GM23338 (cell line): ENCODE results near the gene ZFC3H1. TPM values are rescaled to one million over a fixed set of nuclear protein-coding genes. Genes with fewer than 3 reads are reported as not detected.

ENCODE experiments used
- ATAC-seq: fragments of 200-7000 bp; cut with Tn5 transposase; 3 replicates; pipeline ENCODE4 v1.9.1; 2020
- DNase-seq: peaks from one replicate; pipeline ENCODE4 v3.0.0-alpha.2; 2015; ENCODE audit warnings: low spot score
- H2AFZ ChIP-seq: fragments of 200-600 bp; sonication (generic); 2 replicates; pipeline ENCODE4 v1.8.0; 2016; ENCODE audit warnings: antibody characterized with exemption, mild to moderate bottlenecking, moderate library complexity
- H3F3A ChIP-seq: fragments of 200-600 bp; sonication (generic); replicated peaks from 2 replicates; pipeline ENCODE4 v1.8.0; 2017; ENCODE audit warnings: antibody characterized with exemption, mixed run types, low read depth
- H3K27ac ChIP-seq: fragments of 200-600 bp; sonication (generic); 2 replicates; pipeline ENCODE4 v1.6.1; 2016; ENCODE audit warnings: low read depth
- H3K27me3 ChIP-seq: fragments of 200-600 bp; sonication (generic); 2 replicates; pipeline ENCODE4 v1.8.0; 2016; ENCODE audit warnings: mild to moderate bottlenecking, mixed run types, moderate library complexity; ENCODE audit not compliant: insufficient read depth
- H3K36me3 ChIP-seq: fragments of 200-600 bp; sonication (generic); 2 replicates; pipeline ENCODE4 v1.8.0; 2016; ENCODE audit warnings: mild to moderate bottlenecking; ENCODE audit not compliant: insufficient read depth
- H3K4me1 ChIP-seq: fragments of 200-600 bp; sonication (generic); 2 replicates; pipeline ENCODE4 v1.8.0; 2016; ENCODE audit warnings: mild to moderate bottlenecking, moderate library complexity; ENCODE audit not compliant: insufficient read depth
- H3K4me2 ChIP-seq: fragments of 200-600 bp; sonication (generic); 2 replicates; pipeline ENCODE4 v1.7.1; 2017; ENCODE audit warnings: mixed run types
- H3K4me3 ChIP-seq: fragments of 200-600 bp; sonication (generic); 2 replicates; pipeline ENCODE4 v1.6.1; 2016; ENCODE audit warnings: mixed run types
- H3K79me2 ChIP-seq: fragments of 200-600 bp; sonication (generic); replicated peaks from 2 replicates; pipeline ENCODE4 v1.8.0; 2017; ENCODE audit warnings: mild to moderate bottlenecking; ENCODE audit not compliant: insufficient read depth
- H3K9me2 ChIP-seq: fragments of 200-600 bp; sonication (generic); 2 replicates; pipeline ENCODE4 v1.8.0; 2017; ENCODE audit not compliant: insufficient read depth
- H4K20me1 ChIP-seq: fragments of 200-600 bp; sonication (generic); replicated peaks from 2 replicates; pipeline ENCODE4 v1.8.0; 2017; ENCODE audit warnings: mild to moderate bottlenecking; ENCODE audit not compliant: insufficient read depth
- H3K27ac Mint-ChIP-seq: 2 replicates; pipeline ENCODE4 v1.8.0; 2020; ENCODE audit warnings: inconsistent platforms, mild to moderate bottlenecking, moderate library complexity, mixed read lengths
- H3K27me3 Mint-ChIP-seq: 3 replicates; pipeline ENCODE4 v1.8.0; 2022; ENCODE audit warnings: low read depth, mild to moderate bottlenecking, moderate library complexity, mixed read lengths, inconsistent platforms; ENCODE audit not compliant: insufficient read depth, poor library complexity
- H3K36me3 Mint-ChIP-seq: 3 replicates; pipeline ENCODE4 v1.8.0; 2021; ENCODE audit warnings: low read depth, mild to moderate bottlenecking, inconsistent platforms, moderate library complexity, mixed read lengths
- H3K4me1 Mint-ChIP-seq: 3 replicates; pipeline ENCODE4 v1.8.0; 2020; ENCODE audit warnings: mild to moderate bottlenecking, inconsistent platforms, mixed read lengths
- H3K4me3 Mint-ChIP-seq: 3 replicates; pipeline ENCODE4 v1.8.0; 2021; ENCODE audit warnings: moderate library complexity, mild to moderate bottlenecking, inconsistent platforms, mixed read lengths
- H3K9me3 Mint-ChIP-seq: 3 replicates; pipeline ENCODE4 v1.8.0; 2020; ENCODE audit warnings: moderate library complexity, mild to moderate bottlenecking, inconsistent platforms, mixed read lengths
- EZH2 ChIP-seq: fragments of 200-600 bp; sonication (generic); IDR thresholded peaks from one replicate; pipeline ENCODE4 v1.8.0; 2017; ENCODE audit warnings: antibody characterized with exemption, mild to moderate bottlenecking, low read depth; ENCODE audit not compliant: unreplicated experiment
- NANOG ChIP-seq: IDR thresholded peaks from 2 replicates; pipeline ENCODE4 v1.6.1; 2016; ENCODE audit warnings: antibody characterized with exemption, borderline replicate concordance
- STAT1 ChIP-seq: IDR thresholded peaks from one replicate; pipeline ENCODE4 v1.6.1; 2016; ENCODE audit warnings: antibody characterized with exemption; ENCODE audit not compliant: unreplicated experiment
- ZNF114 ChIP-seq: fragments of 250-450 bp; sonication (Bioruptor Pico); IDR thresholded peaks from 2 replicates; pipeline ENCODE4 v1.5.0; 2020; ENCODE audit warnings: mild to moderate bottlenecking, moderate library complexity
- ZNF331 ChIP-seq: fragments of 250-450 bp; sonication (Bioruptor Pico); IDR thresholded peaks from 2 replicates; pipeline ENCODE4 v1.5.0; 2020; ENCODE audit warnings: low read depth, mild to moderate bottlenecking, moderate library complexity
- polyA plus RNA-seq: library from polyadenylated mRNA; unstranded; fragments of >200 nt; fragmentation: Nextera tagmentation; extraction: Ambion mirVana; gene quantifications from 2 replicates; pipeline ENCODE4 v1.2.1, GENCODE V29; 2016
- total RNA-seq: library from RNA; depleted of rRNA; stranded (reverse); fragments of >200 nt; shearing (Covaris generic); gene quantifications from 2 replicates; pipeline ENCODE4 v1.2.3, GENCODE V29; 2014
- TF ChIP-seq, protein P1 (sequence below): IDR thresholded peaks from 2 replicates; pipeline ENCODE4 v1.6.1; 2016; ENCODE audit warnings: antibody characterized with exemption
- TF ChIP-seq, protein P2 (sequence below): fragments of 250-450 bp; sonication (Bioruptor Pico); IDR thresholded peaks from 2 replicates; pipeline ENCODE4 v1.5.0; 2020; ENCODE audit warnings: mild to moderate bottlenecking, moderate library complexity
- TF ChIP-seq, protein P3 (sequence below): IDR thresholded peaks from one replicate; pipeline ENCODE4 v1.6.1; 2018; ENCODE audit warnings: antibody characterized with exemption; ENCODE audit not compliant: unreplicated experiment
- TF ChIP-seq, protein P4 (sequence below), 2 experiments: fragments of 200-600 bp in 1 of 2; sonication (generic) in 1 of 2; conservative IDR thresholded peaks; 2 replicates each; pipeline versions ENCODE4 v1.5.1 to v1.6.1; 2016 to 2017; ENCODE audit warnings: antibody characterized with exemption in 2 of 2, low read depth in 2 of 2, mild to moderate bottlenecking in 2 of 2, moderate library complexity in 1 of 2

The ZFC3H1 gene
- total and polyA plus RNA-seq, 2 experiments from 2014 or later: 30.3 to 46.2 TPM

DNA sequence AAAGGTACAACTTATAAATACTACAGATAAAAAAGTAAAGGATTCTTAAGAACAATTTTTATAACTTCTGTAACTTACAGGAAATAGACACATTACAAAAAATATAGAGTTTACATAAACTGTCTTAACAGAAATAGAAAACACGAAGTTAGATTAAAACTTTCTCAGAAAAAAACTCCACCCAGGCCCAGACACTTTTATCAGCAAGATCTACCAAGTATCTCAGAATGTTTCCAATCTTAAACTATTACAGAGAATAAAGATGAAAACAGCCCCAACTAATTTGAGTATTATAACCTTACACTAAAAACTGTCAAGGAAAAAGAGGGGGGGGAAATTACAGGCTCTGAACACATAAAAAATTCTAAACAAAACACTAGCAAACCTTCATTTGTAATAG is 8.2 kb downstream of the ZFC3H1 start:
- H3K36me3 ChIP-seq: peaks cover 25% of the 10 kb centered on the region
- Mint-ChIP-seq H3K36me3 (peaks cover 34% of the 10 kb centered on the region), H3K9me3 (no peaks in the 10 kb centered on the region), H3K4me3 (no peak overlapping the region), H3K27me3 (no peaks in the 10 kb centered on the region), H3K4me1 (no peaks in the 10 kb centered on the region), H3K27ac (no peak overlapping the region)
- H3K79me2 ChIP-seq: peaks cover 98% of the 10 kb centered on the region
- H3K9me2 ChIP-seq: no peaks in the 10 kb centered on the region
- H3K4me3 ChIP-seq: no peak overlapping the region
- H3K27ac ChIP-seq: no peak overlapping the region
- no peaks in the 10 kb centered on the region for H3F3A ChIP-seq
- H3K27me3 ChIP-seq: no peaks in the 10 kb centered on the region
- H2AFZ ChIP-seq: no peak overlapping the region
- H3K4me1 ChIP-seq: no peaks in the 10 kb centered on the region
- TF ChIP-seq, protein P1, sequence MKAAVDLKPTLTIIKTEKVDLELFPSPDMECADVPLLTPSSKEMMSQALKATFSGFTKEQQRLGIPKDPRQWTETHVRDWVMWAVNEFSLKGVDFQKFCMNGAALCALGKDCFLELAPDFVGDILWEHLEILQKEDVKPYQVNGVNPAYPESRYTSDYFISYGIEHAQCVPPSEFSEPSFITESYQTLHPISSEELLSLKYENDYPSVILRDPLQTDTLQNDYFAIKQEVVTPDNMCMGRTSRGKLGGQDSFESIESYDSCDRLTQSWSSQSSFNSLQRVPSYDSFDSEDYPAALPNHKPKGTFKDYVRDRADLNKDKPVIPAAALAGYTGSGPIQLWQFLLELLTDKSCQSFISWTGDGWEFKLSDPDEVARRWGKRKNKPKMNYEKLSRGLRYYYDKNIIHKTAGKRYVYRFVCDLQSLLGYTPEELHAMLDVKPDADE: no peak
- TF ChIP-seq NANOG (no peak), STAT1 (no peak), ZNF114 (CRISPR knock-in tag) (no peak), ZNF331 (CRISPR knock-in tag) (no peak), EZH2 (no peak)
- TF ChIP-seq, protein P2, sequence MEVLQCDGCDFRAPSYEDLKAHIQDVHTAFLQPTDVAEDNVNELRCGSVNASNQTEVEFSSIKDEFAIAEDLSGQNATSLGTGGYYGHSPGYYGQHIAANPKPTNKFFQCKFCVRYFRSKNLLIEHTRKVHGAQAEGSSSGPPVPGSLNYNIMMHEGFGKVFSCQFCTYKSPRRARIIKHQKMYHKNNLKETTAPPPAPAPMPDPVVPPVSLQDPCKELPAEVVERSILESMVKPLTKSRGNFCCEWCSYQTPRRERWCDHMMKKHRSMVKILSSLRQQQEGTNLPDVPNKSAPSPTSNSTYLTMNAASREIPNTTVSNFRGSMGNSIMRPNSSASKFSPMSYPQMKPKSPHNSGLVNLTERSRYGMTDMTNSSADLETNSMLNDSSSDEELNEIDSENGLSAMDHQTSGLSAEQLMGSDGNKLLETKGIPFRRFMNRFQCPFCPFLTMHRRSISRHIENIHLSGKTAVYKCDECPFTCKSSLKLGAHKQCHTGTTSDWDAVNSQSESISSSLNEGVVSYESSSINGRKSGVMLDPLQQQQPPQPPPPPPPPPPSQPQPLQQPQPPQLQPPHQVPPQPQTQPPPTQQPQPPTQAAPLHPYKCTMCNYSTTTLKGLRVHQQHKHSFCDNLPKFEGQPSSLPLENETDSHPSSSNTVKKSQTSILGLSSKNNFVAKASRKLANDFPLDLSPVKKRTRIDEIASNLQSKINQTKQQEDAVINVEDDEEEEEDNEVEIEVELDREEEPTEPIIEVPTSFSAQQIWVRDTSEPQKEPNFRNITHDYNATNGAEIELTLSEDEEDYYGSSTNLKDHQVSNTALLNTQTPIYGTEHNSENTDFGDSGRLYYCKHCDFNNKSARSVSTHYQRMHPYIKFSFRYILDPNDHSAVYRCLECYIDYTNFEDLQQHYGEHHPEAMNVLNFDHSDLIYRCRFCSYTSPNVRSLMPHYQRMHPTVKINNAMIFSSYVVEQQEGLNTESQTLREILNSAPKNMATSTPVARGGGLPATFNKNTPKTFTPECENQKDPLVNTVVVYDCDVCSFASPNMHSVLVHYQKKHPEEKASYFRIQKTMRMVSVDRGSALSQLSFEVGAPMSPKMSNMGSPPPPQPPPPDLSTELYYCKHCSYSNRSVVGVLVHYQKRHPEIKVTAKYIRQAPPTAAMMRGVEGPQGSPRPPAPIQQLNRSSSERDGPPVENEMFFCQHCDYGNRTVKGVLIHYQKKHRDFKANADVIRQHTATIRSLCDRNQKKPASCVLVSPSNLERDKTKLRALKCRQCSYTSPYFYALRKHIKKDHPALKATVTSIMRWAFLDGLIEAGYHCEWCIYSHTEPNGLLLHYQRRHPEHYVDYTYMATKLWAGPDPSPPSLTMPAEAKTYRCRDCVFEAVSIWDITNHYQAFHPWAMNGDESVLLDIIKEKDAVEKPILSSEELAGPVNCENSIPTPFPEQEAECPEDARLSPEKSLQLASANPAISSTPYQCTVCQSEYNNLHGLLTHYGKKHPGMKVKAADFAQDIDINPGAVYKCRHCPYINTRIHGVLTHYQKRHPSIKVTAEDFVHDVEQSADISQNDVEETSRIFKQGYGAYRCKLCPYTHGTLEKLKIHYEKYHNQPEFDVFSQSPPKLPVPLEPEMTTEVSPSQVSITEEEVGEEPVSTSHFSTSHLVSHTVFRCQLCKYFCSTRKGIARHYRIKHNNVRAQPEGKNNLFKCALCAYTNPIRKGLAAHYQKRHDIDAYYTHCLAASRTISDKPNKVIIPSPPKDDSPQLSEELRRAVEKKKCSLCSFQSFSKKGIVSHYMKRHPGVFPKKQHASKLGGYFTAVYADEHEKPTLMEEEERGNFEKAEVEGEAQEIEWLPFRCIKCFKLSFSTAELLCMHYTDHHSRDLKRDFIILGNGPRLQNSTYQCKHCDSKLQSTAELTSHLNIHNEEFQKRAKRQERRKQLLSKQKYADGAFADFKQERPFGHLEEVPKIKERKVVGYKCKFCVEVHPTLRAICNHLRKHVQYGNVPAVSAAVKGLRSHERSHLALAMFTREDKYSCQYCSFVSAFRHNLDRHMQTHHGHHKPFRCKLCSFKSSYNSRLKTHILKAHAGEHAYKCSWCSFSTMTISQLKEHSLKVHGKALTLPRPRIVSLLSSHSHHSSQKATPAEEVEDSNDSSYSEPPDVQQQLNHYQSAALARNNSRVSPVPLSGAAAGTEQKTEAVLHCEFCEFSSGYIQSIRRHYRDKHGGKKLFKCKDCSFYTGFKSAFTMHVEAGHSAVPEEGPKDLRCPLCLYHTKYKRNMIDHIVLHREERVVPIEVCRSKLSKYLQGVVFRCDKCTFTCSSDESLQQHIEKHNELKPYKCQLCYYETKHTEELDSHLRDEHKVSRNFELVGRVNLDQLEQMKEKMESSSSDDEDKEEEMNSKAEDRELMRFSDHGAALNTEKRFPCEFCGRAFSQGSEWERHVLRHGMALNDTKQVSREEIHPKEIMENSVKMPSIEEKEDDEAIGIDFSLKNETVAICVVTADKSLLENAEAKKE (CRISPR knock-in tag): no peak
- TF ChIP-seq, protein P3, sequence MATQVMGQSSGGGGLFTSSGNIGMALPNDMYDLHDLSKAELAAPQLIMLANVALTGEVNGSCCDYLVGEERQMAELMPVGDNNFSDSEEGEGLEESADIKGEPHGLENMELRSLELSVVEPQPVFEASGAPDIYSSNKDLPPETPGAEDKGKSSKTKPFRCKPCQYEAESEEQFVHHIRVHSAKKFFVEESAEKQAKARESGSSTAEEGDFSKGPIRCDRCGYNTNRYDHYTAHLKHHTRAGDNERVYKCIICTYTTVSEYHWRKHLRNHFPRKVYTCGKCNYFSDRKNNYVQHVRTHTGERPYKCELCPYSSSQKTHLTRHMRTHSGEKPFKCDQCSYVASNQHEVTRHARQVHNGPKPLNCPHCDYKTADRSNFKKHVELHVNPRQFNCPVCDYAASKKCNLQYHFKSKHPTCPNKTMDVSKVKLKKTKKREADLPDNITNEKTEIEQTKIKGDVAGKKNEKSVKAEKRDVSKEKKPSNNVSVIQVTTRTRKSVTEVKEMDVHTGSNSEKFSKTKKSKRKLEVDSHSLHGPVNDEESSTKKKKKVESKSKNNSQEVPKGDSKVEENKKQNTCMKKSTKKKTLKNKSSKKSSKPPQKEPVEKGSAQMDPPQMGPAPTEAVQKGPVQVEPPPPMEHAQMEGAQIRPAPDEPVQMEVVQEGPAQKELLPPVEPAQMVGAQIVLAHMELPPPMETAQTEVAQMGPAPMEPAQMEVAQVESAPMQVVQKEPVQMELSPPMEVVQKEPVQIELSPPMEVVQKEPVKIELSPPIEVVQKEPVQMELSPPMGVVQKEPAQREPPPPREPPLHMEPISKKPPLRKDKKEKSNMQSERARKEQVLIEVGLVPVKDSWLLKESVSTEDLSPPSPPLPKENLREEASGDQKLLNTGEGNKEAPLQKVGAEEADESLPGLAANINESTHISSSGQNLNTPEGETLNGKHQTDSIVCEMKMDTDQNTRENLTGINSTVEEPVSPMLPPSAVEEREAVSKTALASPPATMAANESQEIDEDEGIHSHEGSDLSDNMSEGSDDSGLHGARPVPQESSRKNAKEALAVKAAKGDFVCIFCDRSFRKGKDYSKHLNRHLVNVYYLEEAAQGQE: no peak
- TF ChIP-seq, protein P4, sequence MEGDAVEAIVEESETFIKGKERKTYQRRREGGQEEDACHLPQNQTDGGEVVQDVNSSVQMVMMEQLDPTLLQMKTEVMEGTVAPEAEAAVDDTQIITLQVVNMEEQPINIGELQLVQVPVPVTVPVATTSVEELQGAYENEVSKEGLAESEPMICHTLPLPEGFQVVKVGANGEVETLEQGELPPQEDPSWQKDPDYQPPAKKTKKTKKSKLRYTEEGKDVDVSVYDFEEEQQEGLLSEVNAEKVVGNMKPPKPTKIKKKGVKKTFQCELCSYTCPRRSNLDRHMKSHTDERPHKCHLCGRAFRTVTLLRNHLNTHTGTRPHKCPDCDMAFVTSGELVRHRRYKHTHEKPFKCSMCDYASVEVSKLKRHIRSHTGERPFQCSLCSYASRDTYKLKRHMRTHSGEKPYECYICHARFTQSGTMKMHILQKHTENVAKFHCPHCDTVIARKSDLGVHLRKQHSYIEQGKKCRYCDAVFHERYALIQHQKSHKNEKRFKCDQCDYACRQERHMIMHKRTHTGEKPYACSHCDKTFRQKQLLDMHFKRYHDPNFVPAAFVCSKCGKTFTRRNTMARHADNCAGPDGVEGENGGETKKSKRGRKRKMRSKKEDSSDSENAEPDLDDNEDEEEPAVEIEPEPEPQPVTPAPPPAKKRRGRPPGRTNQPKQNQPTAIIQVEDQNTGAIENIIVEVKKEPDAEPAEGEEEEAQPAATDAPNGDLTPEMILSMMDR (conservative IDR thresholded peaks at IDR 0.05; ENCODE audit: low read depth in 2 of 2): no peak
- DNase-seq (no peak), ATAC-seq (no peak)
- no peak overlapping the region for H3K4me2 ChIP-seq
- H4K20me1 ChIP-seq: peaks cover 13% of the 10 kb centered on the region; the same call in 1 of the 2 replicates
